AML-193 (cell line): Measurements from ENCODE around the gene DSG2.

Experiments
- DNase-seq, 2 experiments: peaks; one replicate each; lab custom pipeline; 2025; lab: John Stamatoyannopoulos, UW

Gene DSG2

DNA sequence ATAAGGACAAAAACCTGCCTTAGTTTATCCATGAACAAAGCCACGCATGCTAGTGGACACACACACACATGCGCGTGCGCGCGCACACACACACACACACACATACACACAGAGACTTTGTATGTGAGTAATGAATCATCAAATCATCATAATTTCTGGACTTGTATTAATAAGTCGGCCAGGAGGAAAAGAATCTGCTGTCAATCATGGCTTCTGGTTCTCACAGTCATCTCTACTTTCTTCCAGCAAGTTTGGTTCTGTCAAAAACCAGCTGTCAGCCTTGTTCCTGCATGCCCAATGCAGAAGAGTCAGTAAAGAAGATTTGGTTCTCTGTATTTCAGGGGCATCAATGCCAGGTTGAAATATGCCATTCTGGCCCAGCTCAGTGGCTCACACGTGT is 92.6 kb downstream of the DSG2 start:
- DNase-seq, result no peak

GRCh38 chr18:31591113-31591512 is 93.1 kb downstream of the DSG2 start:
- no peak for DNase-seq

GRCh38 chr18:31591628-31592027 is 93.7 kb downstream of the DSG2 start, which contains the start of gene TTR:
TSS of gene TTR (plus strand) at chr18:31591877. CDS start at chr18:31591903, 26 bp downstream.
- no peak for DNase-seq

DNA sequence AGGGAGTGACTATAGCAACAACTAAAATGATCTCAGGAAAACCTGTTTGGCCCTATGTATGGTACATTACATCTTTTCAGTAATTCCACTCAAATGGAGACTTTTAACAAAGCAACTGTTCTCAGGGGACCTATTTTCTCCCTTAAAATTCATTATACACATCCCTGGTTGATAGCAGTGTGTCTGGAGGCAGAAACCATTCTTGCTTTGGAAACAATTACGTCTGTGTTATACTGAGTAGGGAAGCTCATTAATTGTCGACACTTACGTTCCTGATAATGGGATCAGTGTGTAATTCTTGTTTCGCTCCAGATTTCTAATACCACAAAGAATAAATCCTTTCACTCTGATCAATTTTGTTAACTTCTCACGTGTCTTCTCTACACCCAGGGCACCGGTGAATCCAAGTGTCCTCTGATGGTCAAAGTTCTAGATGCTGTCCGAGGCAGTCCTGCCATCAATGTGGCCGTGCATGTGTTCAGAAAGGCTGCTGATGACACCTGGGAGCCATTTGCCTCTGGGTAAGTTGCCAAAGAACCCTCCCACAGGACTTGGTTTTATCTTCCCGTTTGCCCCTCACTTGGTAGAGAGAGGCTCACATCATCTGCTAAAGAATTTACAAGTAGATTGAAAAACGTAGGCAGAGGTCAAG is 94.7 kb downstream of the DSG2 start:
- DNase-seq, result no peak

- DNase-seq, result no peak
These were observed 97.3 kb downstream of the DSG2 start for GRCh38 chr18:31595121-31595771.

DNA sequence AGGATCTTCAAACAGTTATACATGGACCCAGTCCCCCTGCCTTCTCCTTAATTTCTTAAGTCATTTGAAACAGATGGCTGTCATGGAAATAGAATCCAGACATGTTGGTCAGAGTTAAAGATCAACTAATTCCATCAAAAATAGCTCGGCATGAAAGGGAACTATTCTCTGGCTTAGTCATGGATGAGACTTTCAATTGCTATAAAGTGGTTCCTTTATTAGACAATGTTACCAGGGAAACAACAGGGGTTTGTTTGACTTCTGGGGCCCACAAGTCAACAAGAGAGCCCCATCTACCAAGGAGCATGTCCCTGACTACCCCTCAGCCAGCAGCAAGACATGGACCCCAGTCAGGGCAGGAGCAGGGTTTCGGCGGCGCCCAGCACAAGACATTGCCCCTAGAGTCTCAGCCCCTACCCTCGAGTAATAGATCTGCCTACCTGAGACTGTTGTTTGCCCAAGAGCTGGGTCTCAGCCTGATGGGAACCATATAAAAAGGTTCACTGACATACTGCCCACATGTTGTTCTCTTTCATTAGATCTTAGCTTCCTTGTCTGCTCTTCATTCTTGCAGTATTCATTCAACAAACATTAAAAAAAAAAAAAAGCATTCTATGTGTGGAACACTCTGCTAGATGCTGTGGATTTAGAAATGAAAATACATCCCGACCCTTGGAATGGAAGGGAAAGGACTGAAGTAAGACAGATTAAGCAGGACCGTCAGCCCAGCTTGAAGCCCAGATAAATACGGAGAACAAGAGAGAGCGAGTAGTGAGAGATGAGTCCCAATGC is 98.3 kb downstream of the DSG2 start:
- no peak for DNase-seq

DNA sequence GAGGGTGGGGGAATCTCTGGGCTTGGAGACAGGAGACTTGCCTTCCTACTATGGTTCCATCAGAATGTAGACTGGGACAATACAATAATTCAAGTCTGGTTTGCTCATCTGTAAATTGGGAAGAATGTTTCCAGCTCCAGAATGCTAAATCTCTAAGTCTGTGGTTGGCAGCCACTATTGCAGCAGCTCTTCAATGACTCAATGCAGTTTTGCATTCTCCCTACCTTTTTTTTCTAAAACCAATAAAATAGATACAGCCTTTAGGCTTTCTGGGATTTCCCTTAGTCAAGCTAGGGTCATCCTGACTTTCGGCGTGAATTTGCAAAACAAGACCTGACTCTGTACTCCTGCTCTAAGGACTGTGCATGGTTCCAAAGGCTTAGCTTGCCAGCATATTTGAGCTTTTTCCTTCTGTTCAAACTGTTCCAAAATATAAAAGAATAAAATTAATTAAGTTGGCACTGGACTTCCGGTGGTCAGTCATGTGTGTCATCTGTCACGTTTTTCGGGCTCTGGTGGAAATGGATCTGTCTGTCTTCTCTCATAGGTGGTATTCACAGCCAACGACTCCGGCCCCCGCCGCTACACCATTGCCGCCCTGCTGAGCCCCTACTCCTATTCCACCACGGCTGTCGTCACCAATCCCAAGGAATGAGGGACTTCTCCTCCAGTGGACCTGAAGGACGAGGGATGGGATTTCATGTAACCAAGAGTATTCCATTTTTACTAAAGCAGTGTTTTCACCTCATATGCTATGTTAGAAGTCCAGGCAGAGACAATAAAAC is 100.2 kb downstream of the DSG2 start:
- DNase-seq, result no peak
